D721Med (cell line): Measurements from ENCODE around the gene VWA5B1.
A peak's percentile ranks its signal among the peaks of the same experiment; 100 is the strongest.

Experiments used
- DNase-seq: peaks from one replicate; pipeline ENCODE4 v3.0.0; 2011; ENCODE audit warnings: low spot score; ENCODE audit not compliant: insufficient read length
- FAIRE-seq: peaks from 2 replicates; lab custom pipeline; 2011; peaks lifted over from hg19 to GRCh38; lab: Jason Lieb, UNC
- TF ChIP-seq, protein P1 (sequence below): IDR thresholded peaks from 2 replicates; pipeline ENCODE4 v1.5.1; 2012; ENCODE audit warnings: mild to moderate bottlenecking, control low read depth; ENCODE audit not compliant: insufficient read depth; ENCODE audit errors: missing control alignments

The VWA5B1 gene

GRCh38 chr1:20385630-20386029 lies 95.0 kb downstream of the VWA5B1 start:
- DNase-seq (no peak), FAIRE-seq (no peak)
- TF ChIP-seq, protein P1, sequence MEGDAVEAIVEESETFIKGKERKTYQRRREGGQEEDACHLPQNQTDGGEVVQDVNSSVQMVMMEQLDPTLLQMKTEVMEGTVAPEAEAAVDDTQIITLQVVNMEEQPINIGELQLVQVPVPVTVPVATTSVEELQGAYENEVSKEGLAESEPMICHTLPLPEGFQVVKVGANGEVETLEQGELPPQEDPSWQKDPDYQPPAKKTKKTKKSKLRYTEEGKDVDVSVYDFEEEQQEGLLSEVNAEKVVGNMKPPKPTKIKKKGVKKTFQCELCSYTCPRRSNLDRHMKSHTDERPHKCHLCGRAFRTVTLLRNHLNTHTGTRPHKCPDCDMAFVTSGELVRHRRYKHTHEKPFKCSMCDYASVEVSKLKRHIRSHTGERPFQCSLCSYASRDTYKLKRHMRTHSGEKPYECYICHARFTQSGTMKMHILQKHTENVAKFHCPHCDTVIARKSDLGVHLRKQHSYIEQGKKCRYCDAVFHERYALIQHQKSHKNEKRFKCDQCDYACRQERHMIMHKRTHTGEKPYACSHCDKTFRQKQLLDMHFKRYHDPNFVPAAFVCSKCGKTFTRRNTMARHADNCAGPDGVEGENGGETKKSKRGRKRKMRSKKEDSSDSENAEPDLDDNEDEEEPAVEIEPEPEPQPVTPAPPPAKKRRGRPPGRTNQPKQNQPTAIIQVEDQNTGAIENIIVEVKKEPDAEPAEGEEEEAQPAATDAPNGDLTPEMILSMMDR: no peak

DNA sequence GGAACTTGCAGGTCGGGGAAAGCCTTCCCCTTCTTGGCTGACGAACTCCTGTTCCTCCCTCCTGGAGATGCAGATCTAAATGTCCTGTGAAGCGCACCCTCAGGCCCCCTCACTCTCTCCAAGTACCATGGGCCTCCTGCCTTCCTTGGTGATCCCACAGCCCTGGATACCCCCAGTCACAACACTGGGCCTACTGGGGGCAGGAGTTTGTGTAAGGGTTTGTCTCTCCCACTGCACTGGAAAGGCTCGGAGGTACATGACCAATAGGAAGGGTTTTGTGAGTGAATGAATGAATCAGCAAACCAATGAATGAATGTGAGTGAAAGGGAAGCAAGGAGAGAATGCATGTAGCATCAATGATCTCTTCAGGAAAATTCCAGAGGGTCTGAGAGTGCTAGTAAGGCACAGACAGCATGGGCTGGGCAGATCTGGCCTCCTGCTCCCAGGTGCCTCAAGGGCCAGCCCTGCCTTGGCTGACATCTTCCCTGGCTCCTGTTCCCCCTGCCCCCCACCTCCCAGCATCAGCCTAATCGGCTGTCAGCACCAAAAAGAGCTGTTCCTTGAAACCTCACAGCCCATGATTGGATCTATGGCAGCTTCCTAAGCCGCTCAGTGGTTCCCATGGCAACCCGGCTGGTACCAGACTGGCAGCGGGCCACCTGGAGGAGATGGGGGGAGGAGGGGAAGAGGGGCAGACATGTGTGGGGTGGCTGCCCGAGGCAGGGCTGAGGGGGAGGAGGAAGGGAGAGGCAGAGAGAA lies 95.8 kb downstream of the VWA5B1 start:
- no peak for FAIRE-seq
- DNase-seq: peak; percentile 54
- TF ChIP-seq, protein P1: no peak

DNA sequence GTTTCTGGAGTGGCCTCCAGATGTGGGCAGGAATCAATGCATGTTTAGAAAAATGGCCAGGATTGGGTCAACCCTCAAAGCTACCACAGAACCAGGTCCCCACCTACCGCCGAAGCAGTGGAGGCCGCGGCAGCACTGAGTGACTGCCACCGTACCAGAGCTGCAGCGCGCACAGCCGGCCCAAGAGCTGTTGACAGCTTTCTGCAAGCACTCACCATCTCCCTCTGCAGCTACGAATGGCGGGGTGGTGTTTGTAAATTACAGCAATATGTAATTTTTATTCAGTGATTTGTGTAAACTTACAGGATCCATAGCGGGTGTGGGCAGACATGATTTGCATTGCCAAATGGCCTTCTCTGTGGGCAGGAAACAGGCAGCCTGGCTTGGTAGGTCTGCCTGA lies 98.9 kb downstream of the VWA5B1 start:
- TF ChIP-seq, protein P1: no peak
- DNase-seq (no peak), FAIRE-seq (no peak)

DNA sequence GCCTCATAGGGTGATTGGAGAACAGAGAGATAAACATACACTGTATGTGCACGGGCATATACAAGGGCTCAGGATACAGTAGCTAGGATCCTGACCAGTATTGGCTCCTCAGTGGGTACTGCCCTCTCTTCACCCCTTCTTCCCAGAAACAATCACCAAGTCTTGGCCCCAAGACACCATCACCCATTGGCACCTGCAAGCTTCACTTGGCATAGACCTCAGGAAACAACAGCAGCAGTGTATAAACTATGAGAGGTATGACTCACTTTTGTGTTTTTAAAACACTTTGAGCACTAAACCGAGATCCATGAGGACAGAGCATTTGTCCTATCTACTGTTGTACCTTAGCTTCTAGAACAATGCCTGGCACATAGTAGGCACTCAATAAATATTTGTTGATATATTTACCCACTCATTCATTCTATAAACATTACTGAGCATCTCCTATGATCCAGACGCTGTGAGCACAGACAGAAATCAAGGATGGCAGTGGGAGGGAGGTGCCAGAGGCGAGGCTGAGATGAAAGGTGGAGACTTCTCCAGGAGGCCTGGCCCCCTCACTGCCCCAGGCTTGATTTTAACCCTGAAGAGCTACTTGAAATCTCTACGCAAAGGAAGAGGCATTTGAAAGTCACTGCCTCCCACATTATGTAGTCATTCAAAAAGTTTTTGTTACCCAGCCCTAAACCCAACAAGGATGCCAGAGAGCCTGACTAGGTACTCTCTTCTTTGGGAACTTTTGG lies 100.1 kb downstream of the VWA5B1 start:
- TF ChIP-seq, protein P1: no peak
- DNase-seq (no peak), FAIRE-seq (no peak)

- DNase-seq (no peak), FAIRE-seq (no peak)
- TF ChIP-seq, protein P1: no peak
These were observed 104.6 kb downstream of the VWA5B1 start for GRCh38 chr1:20395255-20395654.

DNA sequence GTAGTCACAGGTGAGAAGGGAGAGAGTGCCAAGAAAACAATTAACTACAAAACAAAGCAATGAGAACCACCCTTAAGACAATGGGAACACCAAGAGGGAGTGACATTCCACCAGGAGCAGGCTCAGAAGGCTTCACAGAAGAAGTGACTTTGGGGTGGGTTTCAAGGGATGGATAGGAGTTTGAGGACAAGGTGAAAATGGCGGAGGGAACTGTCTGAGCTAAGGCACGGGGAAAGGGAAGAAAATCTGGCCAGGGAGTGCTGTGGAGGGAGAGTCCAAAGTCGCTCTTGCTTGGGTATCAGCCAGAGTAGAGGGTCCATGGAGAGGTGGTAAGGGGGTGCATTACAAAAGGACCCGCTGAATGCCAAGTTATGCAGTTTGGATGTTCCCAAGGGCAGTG lies 108.1 kb downstream of the VWA5B1 start:
- FAIRE-seq (no peak), DNase-seq (no peak)
- TF ChIP-seq, protein P1: no peak

- FAIRE-seq (no peak), DNase-seq (no peak)
- TF ChIP-seq, protein P1: no peak
These were observed 108.5 kb downstream of the VWA5B1 start for GRCh38 chr1:20399196-20399595.
